ENCODE measurements around the gene NTNG1.

- TF ChIP-seq, protein P1, sequence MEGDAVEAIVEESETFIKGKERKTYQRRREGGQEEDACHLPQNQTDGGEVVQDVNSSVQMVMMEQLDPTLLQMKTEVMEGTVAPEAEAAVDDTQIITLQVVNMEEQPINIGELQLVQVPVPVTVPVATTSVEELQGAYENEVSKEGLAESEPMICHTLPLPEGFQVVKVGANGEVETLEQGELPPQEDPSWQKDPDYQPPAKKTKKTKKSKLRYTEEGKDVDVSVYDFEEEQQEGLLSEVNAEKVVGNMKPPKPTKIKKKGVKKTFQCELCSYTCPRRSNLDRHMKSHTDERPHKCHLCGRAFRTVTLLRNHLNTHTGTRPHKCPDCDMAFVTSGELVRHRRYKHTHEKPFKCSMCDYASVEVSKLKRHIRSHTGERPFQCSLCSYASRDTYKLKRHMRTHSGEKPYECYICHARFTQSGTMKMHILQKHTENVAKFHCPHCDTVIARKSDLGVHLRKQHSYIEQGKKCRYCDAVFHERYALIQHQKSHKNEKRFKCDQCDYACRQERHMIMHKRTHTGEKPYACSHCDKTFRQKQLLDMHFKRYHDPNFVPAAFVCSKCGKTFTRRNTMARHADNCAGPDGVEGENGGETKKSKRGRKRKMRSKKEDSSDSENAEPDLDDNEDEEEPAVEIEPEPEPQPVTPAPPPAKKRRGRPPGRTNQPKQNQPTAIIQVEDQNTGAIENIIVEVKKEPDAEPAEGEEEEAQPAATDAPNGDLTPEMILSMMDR (IDR thresholded peaks at IDR 0.05) = no peak
- no peak for TF ChIP-seq POLR2A (IDR thresholded peaks at IDR 0.05)
Measured at GRCh38 chr1:107457989-107458388, 317.1 kb downstream of the NTNG1 start.
